SHP77 (cell line): ENCODE measurements around the gene MARCHF2.
A peak's percentile ranks its signal among the peaks of the same experiment; 100 is the strongest.

Experiments used
- DNase-seq, 2 experiments: peaks; one replicate each; lab custom pipeline; 2025; lab: John Stamatoyannopoulos, UW

MARCHF2 gene

DNA sequence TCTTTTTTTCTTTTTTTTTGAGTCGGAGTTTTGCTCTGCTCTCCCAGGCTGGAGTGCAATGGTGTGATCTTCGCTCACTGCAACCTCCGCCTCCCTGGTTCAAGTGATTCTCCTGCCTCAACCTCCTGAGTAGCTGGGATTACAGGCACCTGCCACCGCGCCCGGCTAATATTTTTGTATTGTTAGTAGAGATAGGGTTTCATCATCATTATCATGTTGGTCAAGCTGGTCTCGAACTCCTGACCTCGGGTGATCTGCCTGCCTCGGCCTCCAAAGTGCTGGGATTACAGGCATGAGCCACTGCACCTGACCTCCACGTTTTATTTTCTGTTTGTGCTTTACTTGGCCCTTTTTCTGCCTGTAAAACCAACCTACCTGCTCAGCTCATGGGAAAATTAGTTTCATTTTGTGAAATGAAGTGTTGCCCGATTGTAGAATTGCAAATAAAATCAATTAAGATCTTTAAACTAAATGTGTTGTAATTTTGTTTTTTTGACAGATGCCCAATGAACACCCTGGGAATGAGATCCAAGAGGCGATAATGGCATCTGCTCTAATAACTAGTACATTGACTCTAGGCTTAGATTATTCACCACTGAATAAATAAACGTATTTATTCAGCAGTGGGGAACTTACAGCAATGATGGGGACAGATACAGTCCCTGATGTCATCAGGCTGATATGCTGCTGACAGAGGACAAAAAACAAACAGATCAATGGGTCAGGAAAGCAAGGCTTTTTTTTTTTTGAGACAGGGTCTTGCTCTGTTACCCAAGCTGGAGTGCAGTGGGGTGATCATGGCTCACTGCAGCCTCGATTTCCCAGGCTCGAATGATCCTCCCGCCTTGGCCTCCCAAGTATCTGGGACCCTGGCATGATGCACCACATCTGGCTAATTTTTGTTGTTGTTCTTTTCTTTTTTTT lies 25.2 kb upstream of the MARCHF2 start:
- DNase-seq = peak; percentile 59 to 75

- DNase-seq = no peak
Measured at GRCh38 chr19:8388612-8388958, 24.5 kb upstream of the MARCHF2 start.

DNA sequence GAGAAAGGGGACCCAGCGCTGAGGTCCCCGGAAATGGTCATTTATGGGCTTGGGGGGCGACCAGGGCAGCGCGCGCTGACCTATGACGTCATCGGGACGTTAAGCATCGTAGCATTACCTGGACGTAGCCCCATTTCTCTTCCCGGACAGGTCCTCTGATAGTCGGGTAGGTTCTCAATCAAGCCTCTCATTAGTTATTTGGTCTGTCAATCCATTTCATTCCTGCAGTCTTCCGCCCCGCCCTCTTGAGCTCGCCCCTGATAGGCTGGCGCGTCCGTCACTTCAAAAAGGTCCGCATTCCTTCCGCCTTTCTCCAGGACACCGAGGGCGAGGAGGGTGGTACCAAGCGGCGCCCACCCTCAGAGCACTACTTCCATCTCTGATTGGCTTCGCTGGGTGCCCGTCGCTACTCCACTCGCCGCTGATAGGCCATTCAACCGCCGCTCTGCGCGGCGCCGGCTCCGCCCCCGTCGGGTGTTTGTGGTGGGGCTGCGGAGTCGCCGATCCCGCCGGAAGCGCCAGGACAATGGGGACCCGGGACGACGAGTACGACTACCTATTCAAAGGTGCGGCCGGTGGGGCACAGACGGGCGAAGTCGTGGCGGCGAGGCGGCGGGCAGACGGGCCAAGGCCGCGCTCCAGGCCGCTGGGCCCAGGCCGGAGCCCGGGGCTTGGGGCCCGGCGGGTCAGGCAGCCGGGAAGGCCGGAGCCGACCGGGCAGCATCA lies 23.1 kb upstream of the MARCHF2 start, which contains the start of gene RAB11B:
Gene RAB11B, plus strand, starts transcription at position 470 of the 726 bp plus-strand sequence. Its CDS starts 57 bp downstream, at position 527.
- peak; percentile 99 for DNase-seq

DNA sequence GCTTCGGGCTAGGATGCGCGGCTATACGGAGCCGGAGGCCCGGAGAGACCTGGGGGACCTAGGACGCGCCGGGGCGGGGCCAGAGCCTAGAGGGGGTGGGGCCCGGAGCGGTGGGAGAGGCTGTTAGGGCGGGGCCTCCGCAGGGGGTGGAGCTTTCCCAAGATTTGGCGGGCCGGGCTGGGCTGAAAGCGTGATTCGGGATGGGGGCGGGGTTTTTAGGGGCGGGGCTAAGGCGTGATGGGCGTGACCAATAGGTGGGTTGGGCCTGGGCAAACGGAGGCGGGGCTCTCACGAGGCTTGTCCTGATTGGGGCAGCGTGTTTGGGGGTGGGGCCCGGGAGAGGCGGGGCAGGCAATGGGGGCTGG lies 22.5 kb upstream of the MARCHF2 start:
- peak; percentile 71 to 76 for DNase-seq

GRCh38 chr19:8391198-8392016 lies 21.7 kb upstream of the MARCHF2 start:
- peak in 1 of 2 experiments; percentile 29 for DNase-seq

- peak in 1 of 2 experiments; percentile 28 for DNase-seq
Measured at GRCh38 chr19:8392017-8392591, 21.0 kb upstream of the MARCHF2 start.

GRCh38 chr19:8393192-8393870 lies 19.8 kb upstream of the MARCHF2 start:
- no peak for DNase-seq

- no peak for DNase-seq
Measured at GRCh38 chr19:8393871-8394250, 19.2 kb upstream of the MARCHF2 start.

DNA sequence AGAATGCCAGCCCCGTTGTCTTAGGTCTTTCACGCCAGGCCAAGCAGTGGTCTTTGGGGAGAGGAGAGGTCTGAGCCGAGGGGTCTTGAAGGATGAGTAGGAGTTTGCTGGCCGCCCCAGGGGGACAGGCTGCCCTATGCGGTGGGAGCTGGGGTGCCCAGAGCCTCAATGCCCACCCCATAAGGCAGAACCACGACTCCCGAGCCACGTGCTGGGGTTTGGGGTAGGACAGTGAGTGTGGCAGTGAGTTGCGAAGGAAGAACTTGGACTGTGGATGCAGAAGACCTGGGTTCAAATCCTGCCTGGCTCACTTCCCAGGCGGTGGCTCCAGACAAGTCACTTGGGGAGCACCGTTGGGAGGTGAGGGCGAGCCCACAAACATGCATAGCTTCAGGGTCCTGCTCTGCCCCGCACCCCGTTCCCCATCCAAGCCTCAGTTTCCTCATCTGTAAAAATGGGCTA lies 17.5 kb upstream of the MARCHF2 start:
- DNase-seq = no peak

- no peak for DNase-seq
Measured at GRCh38 chr19:8396185-8396562, 16.9 kb upstream of the MARCHF2 start.

DNA sequence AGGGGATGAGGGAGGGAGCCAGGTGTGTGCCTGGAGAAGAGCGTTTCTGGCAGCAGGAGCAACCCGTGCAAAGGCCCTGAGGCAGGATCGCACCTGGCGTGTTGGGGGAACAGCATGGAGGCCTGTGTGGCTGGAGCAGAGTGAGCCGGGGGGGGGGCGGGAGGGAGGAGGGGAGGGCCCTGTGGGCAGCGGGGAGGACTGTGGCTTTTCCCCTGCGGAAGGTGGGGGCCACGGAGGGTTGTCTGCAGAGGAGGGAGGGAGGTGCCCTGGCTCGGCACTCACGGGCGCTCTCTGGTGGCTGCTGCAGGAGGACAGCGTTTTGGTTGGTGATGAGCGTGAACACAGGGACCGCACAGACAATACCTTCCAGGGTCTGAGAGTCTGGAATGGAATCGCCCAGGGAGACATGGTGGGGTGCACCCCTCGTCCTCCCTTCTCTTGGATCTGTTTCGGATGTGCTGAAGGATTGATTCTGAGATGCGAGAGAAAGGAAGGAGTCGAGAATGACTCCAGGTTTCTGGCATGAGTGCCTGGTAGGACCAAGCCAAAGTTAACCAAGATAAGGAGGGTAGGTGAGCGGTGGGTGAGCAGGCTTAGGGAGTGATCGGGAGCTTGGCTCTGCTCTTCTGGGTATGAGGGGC lies 16.4 kb upstream of the MARCHF2 start:
- peak in 1 of 2 experiments; percentile 32 for DNase-seq

DNA sequence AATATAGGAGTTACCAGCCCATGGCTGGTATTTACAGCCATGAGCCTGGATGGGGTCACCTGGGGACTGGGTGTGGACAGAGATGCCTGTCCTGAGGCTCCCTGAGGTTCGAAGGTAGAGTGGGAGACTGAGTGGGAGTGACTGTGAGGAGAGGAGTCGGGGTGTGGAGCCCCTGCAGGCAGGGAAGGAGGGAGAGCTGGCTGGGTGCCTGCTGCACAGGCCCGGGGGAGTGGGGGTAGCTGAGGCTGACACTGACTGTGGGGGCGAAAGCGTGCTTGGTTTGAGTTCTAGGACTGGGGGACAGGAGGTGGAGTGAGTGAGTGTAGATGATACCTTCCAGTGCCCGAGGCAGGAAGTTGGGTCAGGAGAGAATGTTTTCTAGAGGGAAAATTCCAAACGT lies 15.8 kb upstream of the MARCHF2 start:
- no peak for DNase-seq

DNA sequence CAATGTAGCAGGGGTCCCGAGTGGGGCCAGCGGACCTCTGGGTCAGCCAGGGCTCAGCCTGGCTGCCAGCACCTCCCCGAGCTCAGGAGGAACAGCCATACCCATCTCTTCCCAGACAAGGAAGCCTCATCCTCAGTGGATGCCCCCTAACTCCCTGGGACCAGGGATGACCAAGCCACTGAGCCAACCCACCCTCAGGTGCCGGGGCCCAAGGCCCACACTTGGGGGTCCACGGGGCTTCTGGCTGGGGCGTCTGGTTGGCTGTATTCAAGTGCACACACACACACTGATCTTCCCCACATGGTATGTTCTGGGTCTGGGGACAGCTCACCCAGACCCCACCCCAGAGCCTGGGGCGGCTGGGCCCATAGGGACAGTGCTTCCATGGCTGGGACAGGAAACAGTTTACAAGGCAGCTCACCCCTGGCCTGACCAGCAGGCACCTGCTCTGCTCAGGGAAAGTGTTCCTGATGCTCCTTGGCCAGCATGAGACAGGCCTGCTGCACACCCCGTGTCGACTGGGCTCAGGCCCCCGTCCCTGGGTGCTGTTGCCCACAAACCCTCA lies 15.3 kb upstream of the MARCHF2 start:
- DNase-seq = no peak

DNA sequence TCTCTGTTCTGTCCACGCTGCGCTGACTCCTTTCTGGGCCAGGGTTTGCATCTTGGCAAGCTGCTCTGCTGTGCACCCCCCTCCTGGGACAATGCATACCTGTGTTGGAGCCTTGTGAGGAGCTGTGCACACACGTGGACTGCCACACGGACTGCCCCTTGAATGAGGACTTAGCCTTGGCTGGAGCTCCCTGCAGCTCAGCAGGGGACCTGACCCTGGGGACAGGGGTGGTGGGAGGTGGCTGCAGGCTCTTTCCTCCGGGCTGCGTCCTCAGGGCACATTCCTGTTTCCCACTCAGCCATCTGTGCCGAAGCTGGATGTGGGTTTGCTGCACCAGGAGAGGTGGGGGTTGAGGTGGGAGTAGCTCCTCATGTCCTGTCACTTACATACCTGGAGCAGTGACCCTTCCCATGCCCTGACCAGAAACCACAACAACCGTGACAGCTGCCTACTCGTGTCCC lies 14.8 kb upstream of the MARCHF2 start:
- DNase-seq = no peak

DNA sequence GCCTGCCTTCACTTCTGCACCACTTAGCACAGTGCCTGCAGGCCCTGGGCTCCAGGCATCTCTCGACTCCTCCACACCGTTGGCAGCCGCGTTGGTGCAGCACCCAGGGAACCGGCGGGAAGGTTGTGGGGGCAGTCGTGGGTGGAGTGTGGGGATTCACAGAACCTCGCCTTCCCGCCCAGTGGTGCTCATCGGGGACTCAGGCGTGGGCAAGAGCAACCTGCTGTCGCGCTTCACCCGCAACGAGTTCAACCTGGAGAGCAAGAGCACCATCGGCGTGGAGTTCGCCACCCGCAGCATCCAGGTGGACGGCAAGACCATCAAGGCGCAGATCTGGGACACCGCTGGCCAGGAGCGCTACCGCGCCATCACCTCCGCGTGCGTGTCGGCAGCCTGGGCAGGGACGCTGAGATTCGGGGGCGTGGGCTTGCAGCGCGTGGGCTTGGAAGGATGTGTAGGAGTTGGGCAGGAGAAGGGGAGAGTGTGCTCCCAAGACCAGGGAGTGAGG lies 13.4 kb upstream of the MARCHF2 start:
- DNase-seq = no peak

GRCh38 chr19:8401981-8402411 lies 11.1 kb upstream of the MARCHF2 start:
- no peak for DNase-seq

- DNase-seq = no peak
Measured at GRCh38 chr19:8403098-8403819, 9.8 kb upstream of the MARCHF2 start.

DNA sequence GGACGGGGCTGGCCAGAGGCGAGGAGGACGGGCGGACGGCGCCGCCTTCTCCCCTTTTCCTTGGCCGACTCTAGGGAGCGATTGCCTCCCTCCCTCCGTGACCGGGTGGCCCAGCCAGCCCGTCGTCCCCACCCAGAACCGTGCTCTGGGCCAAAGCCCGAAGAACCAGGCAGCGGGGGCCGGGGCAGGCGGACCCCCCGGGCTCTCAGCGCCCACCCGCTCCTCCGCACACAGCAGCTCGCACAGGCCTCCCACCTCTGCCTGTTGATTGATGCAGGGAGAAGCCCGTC lies 9.3 kb upstream of the MARCHF2 start:
- no peak for DNase-seq

DNA sequence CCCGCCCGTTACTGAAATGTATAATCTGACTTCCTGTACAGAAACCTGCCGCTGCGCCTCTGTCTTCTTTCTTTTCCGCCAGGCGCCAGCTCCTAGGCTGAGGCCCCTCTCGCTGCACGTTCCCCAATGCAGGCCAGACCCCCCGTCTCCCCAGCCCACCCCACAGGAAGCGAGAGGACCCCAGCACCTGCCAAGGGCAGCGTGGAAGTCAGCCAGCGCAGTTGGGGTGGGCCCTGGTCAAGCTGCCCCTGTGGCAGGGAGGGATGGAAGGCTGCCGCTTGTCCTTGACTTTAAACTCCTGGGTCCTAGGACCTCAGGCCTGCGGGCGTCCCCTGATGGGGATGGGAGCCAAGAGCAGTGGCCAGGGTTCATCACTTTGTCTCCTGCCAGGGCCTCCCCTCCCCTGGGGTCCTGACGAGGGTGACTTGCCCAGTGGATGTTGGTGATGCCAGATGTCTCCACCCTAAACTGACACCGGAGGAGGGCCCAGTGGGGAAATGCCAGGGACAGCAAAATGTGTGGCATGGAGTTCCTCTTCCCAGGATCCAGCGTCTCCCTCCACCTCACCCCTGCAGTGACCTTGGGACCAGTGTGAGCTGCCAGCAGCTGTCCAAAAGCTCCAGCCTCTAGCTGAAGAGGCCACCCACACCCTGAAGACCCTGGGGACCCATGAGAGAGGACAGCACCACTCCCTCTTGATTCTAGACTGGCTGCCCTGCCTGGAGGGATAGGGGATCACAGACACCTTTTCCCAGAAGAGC lies 8.5 kb upstream of the MARCHF2 start:
- no peak for DNase-seq
